Stimulated activated CD8-positive, alpha-beta memory T cell treated with anti-CD3 and anti-CD28 coated beads, Interleukin-15, amount 100 ng/mL, for 24 hours (primary cell): ENCODE results near the gene ARHGEF7.

ENCODE experiments used
- DNase-seq: peaks from one replicate; pipeline ENCODE4 v3.0.0-alpha.2; 2020; ENCODE audit warnings: low read depth

ARHGEF7 gene

DNA sequence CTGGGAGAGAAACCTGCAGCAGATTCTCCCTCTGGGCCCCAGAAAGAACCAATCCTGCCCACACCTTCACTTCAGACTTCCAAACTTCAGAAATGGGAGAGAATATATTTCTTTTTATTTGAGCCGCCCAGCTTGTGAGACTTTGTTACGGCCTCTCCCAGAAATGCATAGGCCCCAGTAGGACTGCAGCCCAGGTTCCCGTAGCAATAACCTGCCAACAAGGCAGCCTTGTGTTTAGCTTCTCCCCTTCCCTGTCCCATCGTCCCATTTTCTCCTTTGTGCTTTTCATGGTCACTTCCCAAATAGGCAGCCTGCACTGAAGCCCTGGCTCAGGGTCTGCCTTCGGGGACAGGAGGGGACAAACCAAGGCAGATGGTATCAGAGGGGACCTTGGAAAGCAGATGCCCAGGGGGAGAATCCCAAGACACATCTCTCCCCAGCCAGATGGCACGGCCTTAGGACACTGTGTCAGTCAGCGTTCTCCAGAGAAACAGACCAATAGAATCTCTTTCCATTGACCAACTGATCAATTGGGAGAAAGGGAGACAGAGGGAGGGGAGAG is 3.7 kb upstream of the ARHGEF7 start:
- no peak for DNase-seq

- no peak for DNase-seq
Observed at GRCh38 chr13:111112196-111112595, 2.9 kb upstream of the ARHGEF7 start.

GRCh38 chr13:111114362-111115060 is 599 bp upstream of the ARHGEF7 start:
- DNase-seq: no peak

- no peak for DNase-seq
Observed at GRCh38 chr13:111115965-111116521, 933 bp downstream of the ARHGEF7 start.

DNA sequence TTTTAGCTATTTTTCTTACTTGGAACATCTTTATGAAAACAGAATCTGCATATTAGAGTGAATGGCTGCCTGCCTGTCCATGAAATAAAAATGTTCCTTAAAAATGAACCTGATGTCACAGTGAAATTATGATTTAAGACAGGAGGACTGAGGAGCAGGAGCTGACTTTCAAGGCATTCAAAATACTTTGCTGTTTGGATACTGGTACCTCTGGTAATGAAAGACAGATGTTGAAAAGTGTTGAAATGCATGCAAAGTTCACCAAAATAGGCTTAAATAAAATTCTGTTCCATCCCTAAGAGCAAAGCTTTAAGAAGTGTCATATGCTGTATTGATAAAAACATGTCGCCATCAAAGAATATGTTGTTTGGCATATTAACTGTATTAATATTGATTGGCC is 1.7 kb downstream of the ARHGEF7 start:
- no peak for DNase-seq

GRCh38 chr13:111117289-111117688 is 2.2 kb downstream of the ARHGEF7 start:
- no peak for DNase-seq

GRCh38 chr13:111117961-111118360 is 2.9 kb downstream of the ARHGEF7 start:
- no peak for DNase-seq

DNA sequence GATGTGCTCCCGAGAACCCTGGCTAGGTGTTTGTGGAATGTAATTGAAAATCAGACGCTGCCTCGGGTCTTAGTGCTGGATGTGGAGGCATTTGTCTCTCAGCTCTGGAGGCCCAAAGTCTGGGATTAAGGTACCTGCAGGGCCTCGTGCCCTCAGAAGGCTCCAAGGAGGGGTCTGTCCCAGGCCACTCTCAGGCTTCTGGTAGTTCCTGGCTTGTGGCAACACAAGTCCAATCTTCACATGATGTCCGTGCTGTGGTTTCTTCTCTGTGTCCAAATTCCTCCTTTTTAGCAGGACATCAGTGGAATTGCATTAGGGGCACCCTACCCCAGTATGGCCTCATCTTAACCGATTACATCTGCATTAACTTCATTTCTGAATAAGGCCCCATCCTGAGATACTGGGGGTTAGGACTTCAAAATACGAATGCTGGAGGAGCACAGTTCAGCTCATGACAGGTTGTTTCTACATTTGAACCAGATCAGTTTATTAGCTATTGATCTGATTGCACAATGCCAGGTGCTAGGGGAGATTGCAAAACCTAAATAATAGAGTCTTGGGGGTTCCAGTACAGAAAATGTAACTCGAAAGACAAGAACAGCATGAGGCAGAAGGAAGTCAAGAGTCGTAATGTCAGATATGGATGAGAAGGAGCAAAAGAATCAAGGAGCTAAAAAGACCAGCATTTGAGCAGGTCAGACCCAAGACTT is 3.9 kb downstream of the ARHGEF7 start:
- DNase-seq: no peak

DNA sequence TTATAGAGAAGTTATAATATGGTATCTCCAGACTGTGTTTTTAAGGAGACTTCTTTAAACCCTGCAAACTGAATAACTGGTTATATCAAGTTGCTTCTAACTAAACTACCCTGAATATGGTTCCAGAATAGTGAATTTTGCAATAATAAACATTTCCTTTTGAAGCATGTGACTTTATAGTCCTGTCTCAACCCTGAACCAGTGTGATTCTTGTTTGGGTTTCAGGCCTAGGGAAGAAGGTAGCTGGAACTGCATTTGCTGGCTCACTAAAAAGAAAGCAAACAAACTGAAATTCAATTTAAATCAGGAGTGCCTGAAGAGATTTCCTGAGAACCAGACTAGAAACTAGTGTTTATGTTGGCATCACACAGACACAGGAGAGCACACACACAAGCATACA is 4.9 kb downstream of the ARHGEF7 start:
- DNase-seq: no peak

GRCh38 chr13:111120422-111120821 is 5.3 kb downstream of the ARHGEF7 start:
- no peak for DNase-seq

GRCh38 chr13:111120913-111121312 is 5.8 kb downstream of the ARHGEF7 start:
- DNase-seq: no peak

DNA sequence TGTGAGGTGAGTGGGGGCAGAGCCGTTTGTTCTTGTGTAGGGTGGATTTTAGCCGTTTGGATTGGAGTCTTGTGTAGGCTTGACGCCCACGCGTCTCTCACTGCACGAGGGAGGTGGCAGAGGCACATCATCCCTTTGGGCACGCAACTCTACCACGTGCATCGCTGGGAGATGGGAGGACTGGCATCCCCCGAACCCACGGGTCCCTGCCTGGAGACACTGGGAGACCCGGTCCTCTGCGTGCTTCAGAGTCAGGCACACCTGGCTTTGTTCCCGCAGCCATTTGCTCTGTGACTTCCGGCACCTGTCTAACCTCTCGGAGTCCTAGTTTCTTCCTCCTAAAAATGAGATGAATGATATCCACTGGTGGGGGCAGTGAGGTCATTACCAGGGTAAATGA is 6.4 kb downstream of the ARHGEF7 start:
- no peak for DNase-seq

- DNase-seq: no peak
Observed at GRCh38 chr13:111122056-111122455, 6.9 kb downstream of the ARHGEF7 start.

GRCh38 chr13:111122631-111123030 is 7.5 kb downstream of the ARHGEF7 start:
- no peak for DNase-seq

- DNase-seq: no peak
Observed at GRCh38 chr13:111123221-111123620, 8.1 kb downstream of the ARHGEF7 start.

- no peak for DNase-seq
Observed at GRCh38 chr13:111123649-111124048, 8.5 kb downstream of the ARHGEF7 start.

GRCh38 chr13:111126509-111126908 is 11.4 kb downstream of the ARHGEF7 start:
- DNase-seq: no peak

GRCh38 chr13:111129465-111130115 is 14.5 kb downstream of the ARHGEF7 start:
- DNase-seq: no peak

GRCh38 chr13:111130116-111130508 is 15.0 kb downstream of the ARHGEF7 start:
- DNase-seq: no peak

DNA sequence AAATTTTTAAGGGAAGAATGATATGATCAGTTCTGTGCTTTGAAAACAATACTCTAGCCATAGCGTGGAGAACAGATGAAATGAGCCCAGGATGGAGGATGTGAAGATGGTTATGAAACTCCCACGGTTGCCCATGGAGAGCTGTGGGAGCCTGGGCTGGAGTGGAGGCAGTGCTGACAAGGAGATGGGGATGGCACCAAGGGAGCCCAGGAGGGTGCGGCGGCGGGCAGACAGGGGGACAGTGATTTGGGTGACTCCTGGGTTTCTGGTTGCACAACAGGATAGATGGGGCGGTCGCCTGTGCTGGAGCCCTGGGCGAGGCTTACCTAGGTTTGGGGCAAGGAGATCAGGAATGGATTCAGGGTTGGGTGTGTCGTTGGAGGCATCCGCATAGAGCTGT is 15.9 kb downstream of the ARHGEF7 start:
- no peak for DNase-seq

GRCh38 chr13:111131611-111132010 is 16.5 kb downstream of the ARHGEF7 start:
- DNase-seq: no peak

DNA sequence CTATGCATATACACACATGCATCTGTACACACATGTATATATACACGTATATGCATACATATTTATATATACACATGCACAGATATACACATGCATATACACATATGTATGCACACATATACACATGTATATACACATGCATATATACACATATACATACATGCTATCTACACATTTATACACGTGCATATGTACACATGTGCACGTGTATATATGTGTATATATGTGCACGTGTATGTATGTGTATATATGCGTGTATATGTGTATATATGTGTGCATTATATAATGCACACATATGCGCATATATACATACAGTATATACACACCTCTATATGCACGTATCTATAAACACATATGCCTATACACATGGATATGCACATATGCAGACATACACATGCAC is 17.8 kb downstream of the ARHGEF7 start:
- DNase-seq: no peak

- no peak for DNase-seq
Observed at GRCh38 chr13:111139452-111139851, 24.3 kb downstream of the ARHGEF7 start.
